Measurements from ENCODE around the gene TLN1.

Gene TLN1

GRCh38 chr9:35771075-35771433 is 39.1 kb upstream of the TLN1 start:
- TF ChIP-seq CTCF (IDR thresholded peaks at IDR 0.05) = no peak

GRCh38 chr9:35769763-35770162 is 37.8 kb upstream of the TLN1 start:
- TF ChIP-seq CTCF (IDR thresholded peaks at IDR 0.05) = no peak

GRCh38 chr9:35767458-35767857 is 35.5 kb upstream of the TLN1 start:
- no peak for TF ChIP-seq CTCF (IDR thresholded peaks at IDR 0.05)

GRCh38 chr9:35766997-35767396 is 35.0 kb upstream of the TLN1 start:
- TF ChIP-seq CTCF (IDR thresholded peaks at IDR 0.05) = no peak

GRCh38 chr9:35763803-35764202 is 31.8 kb upstream of the TLN1 start:
- TF ChIP-seq CTCF (IDR thresholded peaks at IDR 0.05) = no peak

- no peak for TF ChIP-seq CTCF (IDR thresholded peaks at IDR 0.05)
These were observed 31.2 kb upstream of the TLN1 start for GRCh38 chr9:35763181-35763580.

- no peak for TF ChIP-seq CTCF (IDR thresholded peaks at IDR 0.05)
These were observed 28.7 kb upstream of the TLN1 start for GRCh38 chr9:35760651-35761050.

GRCh38 chr9:35759795-35760194 is 27.8 kb upstream of the TLN1 start:
- TF ChIP-seq CTCF (IDR thresholded peaks at IDR 0.05) = no peak

Data from LNCAP (cell line).